ENCODE measurements around the gene SRF.

DNA sequence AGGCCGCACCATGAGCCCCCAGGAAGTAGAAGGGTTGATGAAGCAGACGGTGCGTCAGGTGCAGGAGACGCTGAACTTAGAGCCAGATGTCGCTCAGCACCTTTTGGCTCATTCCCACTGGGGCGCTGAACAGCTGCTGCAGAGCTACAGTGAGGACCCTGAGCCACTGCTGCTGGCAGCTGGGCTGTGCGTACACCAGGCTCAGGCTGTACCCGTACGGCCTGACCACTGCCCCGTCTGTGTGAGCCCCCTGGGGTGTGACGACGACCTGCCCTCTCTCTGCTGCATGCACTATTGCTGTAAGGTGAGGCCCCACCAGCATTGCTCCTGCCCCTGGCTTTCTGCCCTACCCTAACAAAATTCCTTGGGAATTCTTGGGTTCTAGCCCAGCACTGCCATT lies 45.1 kb downstream of the SRF start:
- TF ChIP-seq EZH2 (IDR thresholded peaks at IDR 0.05; ENCODE audit: borderline replicate concordance, low read length) (no peak), CTCF (conservative IDR thresholded peaks at IDR 0.05 in 1 of 2, IDR thresholded peaks at IDR 0.05 in 1 of 2; ENCODE audit: extremely low read depth in 1 of 2, insufficient read depth in 1 of 2, low read depth in 1 of 2, low read length in 2 of 2) (no peak)
